IMR-90 (cell line): ENCODE data around the gene MMP10. TPM values are rescaled to one million over a fixed set of nuclear protein-coding genes. Genes with fewer than 3 reads are reported as not detected.

Source experiments
- ATAC-seq: fragments of 200-7000 bp; cut with Tn5 transposase; 2 replicates; pipeline ENCODE4 v1.9.1; 2020; ENCODE audit warnings: low read depth, mild to moderate bottlenecking, moderate library complexity
- BruUV-seq: library from RNA; stranded (reverse); fragments of 400-500 nt; replicated peaks from 2 replicates; lab custom pipeline; 2021; lab: Mats Ljungman, UMichigan
- CTCF ChIA-PET: fragments of 300-600 bp; formaldehyde crosslinking; extraction: SDS; loops from one replicate; lab custom pipeline; 2021; ENCODE audit warnings: antibody characterized with exemption; lab: Yijun Ruan, JAX
- POLR2A ChIA-PET: fragments of 300-600 bp; sonication (Branson Sonifier 250); formaldehyde crosslinking; loops from one replicate; lab custom pipeline; 2022; ENCODE audit warnings: antibody characterized with exemption; ENCODE audit not compliant: unreplicated experiment; lab: Charles Lee
- DNase-seq: peaks from one replicate; pipeline ENCODE4 v3.0.0; 2013
- H2AFZ ChIP-seq: replicated peaks from 2 replicates; pipeline ENCODE3; 2013; ENCODE audit warnings: low read length, mild to moderate bottlenecking; ENCODE audit not compliant: poor library complexity
- H2AK5ac ChIP-seq: 2 replicates; pipeline ENCODE4 v1.6.1; 2013; ENCODE audit warnings: low read depth, low read length, inconsistent platforms
- H2AK9ac ChIP-seq: replicated peaks from 2 replicates; pipeline ENCODE3; 2013; ENCODE audit warnings: mild to moderate bottlenecking, low read depth, low read length, moderate library complexity; ENCODE audit not compliant: poor library complexity
- H2BK120ac ChIP-seq: 2 replicates; pipeline ENCODE4 v1.6.1; 2013; ENCODE audit warnings: low read depth, low read length, inconsistent platforms
- H2BK15ac ChIP-seq: 3 replicates; pipeline ENCODE4 v1.6.1; 2013; ENCODE audit warnings: low read depth, low read length, inconsistent platforms
- H2BK20ac ChIP-seq: 2 replicates; pipeline ENCODE4 v1.6.1; 2013; ENCODE audit warnings: low read depth, mild to moderate bottlenecking, inconsistent platforms, low read length, moderate library complexity
- H2BK5ac ChIP-seq: 2 replicates; pipeline ENCODE4 v1.6.1; 2013; ENCODE audit warnings: mild to moderate bottlenecking, low read depth, low read length, inconsistent platforms; ENCODE audit not compliant: poor library complexity, severe bottlenecking
- H3K14ac ChIP-seq: replicated peaks from 2 replicates; pipeline ENCODE4 v1.6.1; 2013; ENCODE audit warnings: low read depth, low read length, inconsistent platforms
- H3K18ac ChIP-seq: 2 replicates; pipeline ENCODE4 v1.6.1; 2013; ENCODE audit warnings: low read depth, low read length, control low read depth
- H3K23ac ChIP-seq: 2 replicates; pipeline ENCODE4 v1.6.1; 2013; ENCODE audit warnings: low read depth, low read length, inconsistent platforms
- H3K27ac ChIP-seq: 2 replicates; pipeline ENCODE4 v1.5.1; 2013; ENCODE audit warnings: mild to moderate bottlenecking, control low read depth, low read length; ENCODE audit not compliant: insufficient read depth
- H3K27me3 ChIP-seq: 2 replicates; pipeline ENCODE4 v1.6.1; 2013; ENCODE audit warnings: low read length; ENCODE audit not compliant: control insufficient read depth, insufficient read depth
- H3K36me3 ChIP-seq: 2 replicates; pipeline ENCODE4 v1.6.1; 2013; ENCODE audit warnings: low read length, mixed read lengths; ENCODE audit not compliant: control insufficient read depth, insufficient read depth
- H3K4ac ChIP-seq: 2 replicates; pipeline ENCODE4 v1.6.1; 2013; ENCODE audit warnings: low read depth, low read length, inconsistent platforms
- H3K4me1 ChIP-seq: 2 replicates; pipeline ENCODE4 v1.6.1; 2013; ENCODE audit warnings: low read length, mixed read lengths; ENCODE audit not compliant: control insufficient read depth, insufficient read depth
- H3K4me2 ChIP-seq: 2 replicates; pipeline ENCODE4 v1.6.1; 2013; ENCODE audit warnings: low read depth, mild to moderate bottlenecking, control low read depth, low read length, moderate library complexity
- H3K4me3 ChIP-seq: 2 replicates; pipeline ENCODE4 v1.5.1; 2013; ENCODE audit warnings: low read depth, mild to moderate bottlenecking, control low read depth, low read length, moderate library complexity; ENCODE audit not compliant: insufficient read depth
- H3K56ac ChIP-seq: 2 replicates; pipeline ENCODE4 v1.6.1; 2013; ENCODE audit warnings: low read length, inconsistent platforms; ENCODE audit not compliant: insufficient read depth; ENCODE audit errors: extremely low read depth
- H3K79me1 ChIP-seq, 2 experiments: 2 replicates each; pipeline ENCODE4 v1.6.1; 2013; ENCODE audit warnings: low read length in 2 of 2, inconsistent platforms in 1 of 2, low read depth in 1 of 2
- H3K9ac ChIP-seq: 2 replicates; pipeline ENCODE4 v1.6.1; 2013; ENCODE audit warnings: low read depth, low read length, control low read depth
- H3K9me1 ChIP-seq: 2 replicates; pipeline ENCODE4 v1.6.1; 2013; ENCODE audit warnings: low read length, inconsistent platforms; ENCODE audit not compliant: insufficient read depth
- H3K9me3 ChIP-seq: 2 replicates; pipeline ENCODE4 v1.6.1; 2013; ENCODE audit warnings: low read length; ENCODE audit not compliant: control insufficient read depth, insufficient read depth
- H4K20me1 ChIP-seq: 2 replicates; pipeline ENCODE4 v1.6.1; 2013; ENCODE audit warnings: low read length, inconsistent platforms; ENCODE audit not compliant: insufficient read depth
- H4K5ac ChIP-seq: 2 replicates; pipeline ENCODE4 v1.6.1; 2013; ENCODE audit warnings: mild to moderate bottlenecking, low read depth, low read length, control low read depth
- H4K8ac ChIP-seq, 2 experiments: 2 replicates each; pipeline ENCODE4 v1.6.1; 2013; ENCODE audit warnings: low read depth in 2 of 2, low read length in 2 of 2, control low read depth in 1 of 2, inconsistent platforms in 1 of 2
- H4K91ac ChIP-seq: 2 replicates; pipeline ENCODE4 v1.6.1; 2013; ENCODE audit warnings: low read depth, low read length, inconsistent platforms; ENCODE audit not compliant: insufficient read depth
- BHLHE40 ChIP-seq: fragments of 150-350 bp; IDR thresholded peaks from 2 replicates; pipeline ENCODE4 v1.6.1; 2016; ENCODE audit warnings: mild to moderate bottlenecking, low read depth, low read length
- CEBPB ChIP-seq: IDR thresholded peaks from 2 replicates; pipeline ENCODE4 v1.6.1; 2012; ENCODE audit warnings: low read depth, low read length, improper control_type of control experiment
- CHD1 ChIP-seq: IDR thresholded peaks from 2 replicates; pipeline ENCODE4 v1.6.1; 2012; ENCODE audit warnings: low read depth, low read length, improper control_type of control experiment
- CTCF ChIP-seq: conservative IDR thresholded peaks from 2 replicates; pipeline ENCODE4 v1.5.1; 2012; ENCODE audit warnings: mild to moderate bottlenecking, low read depth, low read length, improper control_type of control experiment
- ELK1 ChIP-seq: fragments of 150-350 bp; IDR thresholded peaks from 2 replicates; pipeline ENCODE4 v1.6.1; 2016; ENCODE audit warnings: low read depth, mild to moderate bottlenecking, low read length, moderate library complexity, borderline replicate concordance
- FOS ChIP-seq: fragments of 150-350 bp; IDR thresholded peaks from 2 replicates; pipeline ENCODE4 v1.6.1; 2016; ENCODE audit warnings: low read depth, low read length
- MAFK ChIP-seq: IDR thresholded peaks from 2 replicates; pipeline ENCODE4 v1.6.1; 2012; ENCODE audit warnings: low read depth, low read length, improper control_type of control experiment
- MAZ ChIP-seq: IDR thresholded peaks from 2 replicates; pipeline ENCODE4 v1.6.1; 2012; ENCODE audit warnings: low read depth, mild to moderate bottlenecking, low read length, improper control_type of control experiment, moderate library complexity, borderline replicate concordance
- MXI1 ChIP-seq: IDR thresholded peaks from 2 replicates; pipeline ENCODE4 v1.6.1; 2012; ENCODE audit warnings: low read depth, mild to moderate bottlenecking, low read length, moderate library complexity, borderline replicate concordance
- NFE2L2 ChIP-seq: fragments of 150-350 bp; IDR thresholded peaks from 2 replicates; pipeline ENCODE4 v1.6.1; 2016; ENCODE audit warnings: low read depth, mild to moderate bottlenecking, low read length
- POLR2A ChIP-seq: IDR thresholded peaks from 2 replicates; pipeline ENCODE4 v1.6.1; 2012; ENCODE audit warnings: mild to moderate bottlenecking, low read depth, low read length
- RAD21 ChIP-seq: IDR thresholded peaks from 2 replicates; pipeline ENCODE4 v1.6.1; 2012; ENCODE audit warnings: low read length, improper control_type of control experiment
- RCOR1 ChIP-seq: IDR thresholded peaks from 2 replicates; pipeline ENCODE4 v1.6.1; 2012; ENCODE audit warnings: mild to moderate bottlenecking, low read length, improper control_type of control experiment; ENCODE audit not compliant: insufficient replicate concordance
- RFX5 ChIP-seq: IDR thresholded peaks from 2 replicates; pipeline ENCODE4 v1.8.0; 2012; ENCODE audit warnings: low read depth, mild to moderate bottlenecking, low read length, moderate library complexity
- SMC3 ChIP-seq: fragments of 150-350 bp; IDR thresholded peaks from 2 replicates; pipeline ENCODE4 v1.6.1; 2016; ENCODE audit warnings: low read depth, mild to moderate bottlenecking, antibody characterized with exemption, low read length, moderate library complexity
- USF2 ChIP-seq: fragments of 150-350 bp; IDR thresholded peaks from 2 replicates; pipeline ENCODE4 v1.6.1; 2017; ENCODE audit warnings: mild to moderate bottlenecking, antibody characterized with exemption, low read length, low read depth
- WGBS, 2 experiments: methylation state at CpG; one replicate each; pipeline versions ENCODE4 v1.1.5 to v1.1.7; 2013; ENCODE audit warnings: missing lambda C conversion rate in 2 of 2; ENCODE audit not compliant: insufficient read length in 1 of 2; ENCODE audit errors: extremely low coverage in 2 of 2; 5-methylcytosine and 5-hydroxymethylcytosine counted together
- dilution Hi-C: fragments of 300-500 bp; cut with HindIII; formaldehyde crosslinking; loops from one replicate; pipeline ENCODE4 v1.14.3; 2018; ENCODE audit warnings: low sequenced_read_pairs; ENCODE audit not compliant: unreplicated experiment
- in situ Hi-C: fragments of 300-500 bp; cut with MboI; formaldehyde crosslinking; loops from 3 replicates; pipeline ENCODE4 v1.14.3; 2019; ENCODE audit warnings: low sequenced_read_pairs, inconsistent platforms, mixed read lengths
- intact Hi-C: fragments of 100-400 bp; cut with micrococcal nuclease; formaldehyde crosslinking; loops from 2 replicates; pipeline ENCODE4 v1.10.0; 2022
- polyA plus RNA-seq, 3 experiments: library from polyadenylated mRNA; depleted of rRNA; stranded (reverse); fragments of >200 nt; gene quantifications; 2 replicates each; pipeline ENCODE4 v1.2.3, GENCODE V29; 2012; ENCODE audit warnings: low replicate concordance in 1 of 3
- total RNA-seq: library from RNA; depleted of rRNA; stranded (reverse); fragments of >200 nt; gene quantifications from 2 replicates; pipeline ENCODE4 v1.2.3, GENCODE V29; 2012

MMP10 gene
- total and polyA plus RNA-seq, 2 of the 4 experiments (the other 2 are of a cell fraction), result not detected

GRCh38 chr11:102824556-102824955 lies 44.1 kb upstream of the MMP10 start:
- dilution Hi-C loops, result no loop called here
- ATAC-seq, result no peak

More at GRCh38 chr11:102824556-102824955, 44.1 kb upstream of the MMP10 start:
- H2BK20ac ChIP-seq, result no peak overlapping the region
- no peaks in the 10 kb centered on the region for H3K4me1 ChIP-seq
- no peak overlapping the region for H2BK5ac ChIP-seq
- H3K14ac ChIP-seq, result no peak overlapping the region
- TF ChIP-seq CEBPB, result no peak
- TF ChIP-seq USF2, result no peak
- no peak for TF ChIP-seq RCOR1
- TF ChIP-seq SMC3, result no peak
- no peak for TF ChIP-seq MXI1
- no peak for TF ChIP-seq FOS
- TF ChIP-seq CHD1, result no peak
- no peak for TF ChIP-seq MAZ
- no peak for TF ChIP-seq RFX5
- no peak for TF ChIP-seq RAD21
- TF ChIP-seq NFE2L2, result no peak
- no peak for TF ChIP-seq POLR2A
- TF ChIP-seq CTCF, result no peak
- TF ChIP-seq MAFK, result no peak
- TF ChIP-seq ELK1, result no peak
- no peak for TF ChIP-seq BHLHE40
- H3K9me1 ChIP-seq, result no peaks in the 10 kb centered on the region
- H3K4ac ChIP-seq, result no peak overlapping the region
- H3K79me1 ChIP-seq, result no peaks in the 10 kb centered on the region
- no peak overlapping the region for H3K4me2 ChIP-seq
- no peaks in the 10 kb centered on the region for H4K20me1 ChIP-seq
- H3K27ac ChIP-seq, result no peak overlapping the region
- no peak overlapping the region for H2BK15ac ChIP-seq
- no CpG with 5 or more reads among the region's 1 CpG for WGBS, 2 experiments
- no peak for DNase-seq
- no peak overlapping the region for H2AK9ac ChIP-seq
- intact Hi-C loops, result no loop called here
- H4K8ac ChIP-seq, result no peak overlapping the region
- no peak overlapping the region for H4K91ac ChIP-seq
- H3K23ac ChIP-seq, result no peak overlapping the region
- H3K9ac ChIP-seq, result no peak overlapping the region
- H2AK5ac ChIP-seq, result no peak overlapping the region
- no peak overlapping the region for H3K4me3 ChIP-seq
- H4K5ac ChIP-seq, result no peak overlapping the region
- H3K27me3 ChIP-seq, result peaks cover 21% of the 10 kb centered on the region
- no peak overlapping the region for H2BK120ac ChIP-seq
- no TSS peak for BruUV-seq
- H3K18ac ChIP-seq, result no peak overlapping the region
- H2AFZ ChIP-seq, result no peak overlapping the region
- no peak overlapping the region for H3K56ac ChIP-seq
- ChIA-PET CTCF (no interaction called here), POLR2A (no interaction called here)
- peaks cover 3% of the 10 kb centered on the region; the same call in 1 of the 2 replicates for H3K9me3 ChIP-seq
- no peaks in the 10 kb centered on the region for H3K36me3 ChIP-seq
- in situ Hi-C loops, result no loop called here
